ENCODE data around the gene RPS6KA5.

DNA sequence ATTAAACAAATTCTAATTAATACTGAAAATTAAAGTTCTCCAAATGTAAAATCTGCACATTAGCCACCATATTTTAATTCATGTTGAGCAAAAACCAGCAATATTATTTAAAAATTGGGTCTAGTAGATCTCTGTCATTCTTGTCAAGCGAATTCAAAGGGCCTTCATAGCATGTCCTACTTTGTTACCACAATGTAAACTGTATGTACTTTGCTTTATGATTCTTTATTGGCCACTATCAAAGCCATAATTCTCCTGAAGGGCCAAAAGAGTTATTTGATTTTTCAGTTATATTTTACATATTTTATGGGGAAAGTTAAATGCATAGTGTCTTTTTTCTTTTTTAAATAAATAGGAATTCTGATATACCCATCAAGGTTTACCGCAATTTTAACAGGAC, 117.9 kb downstream of the RPS6KA5 start:
- TF ChIP-seq, protein P1, sequence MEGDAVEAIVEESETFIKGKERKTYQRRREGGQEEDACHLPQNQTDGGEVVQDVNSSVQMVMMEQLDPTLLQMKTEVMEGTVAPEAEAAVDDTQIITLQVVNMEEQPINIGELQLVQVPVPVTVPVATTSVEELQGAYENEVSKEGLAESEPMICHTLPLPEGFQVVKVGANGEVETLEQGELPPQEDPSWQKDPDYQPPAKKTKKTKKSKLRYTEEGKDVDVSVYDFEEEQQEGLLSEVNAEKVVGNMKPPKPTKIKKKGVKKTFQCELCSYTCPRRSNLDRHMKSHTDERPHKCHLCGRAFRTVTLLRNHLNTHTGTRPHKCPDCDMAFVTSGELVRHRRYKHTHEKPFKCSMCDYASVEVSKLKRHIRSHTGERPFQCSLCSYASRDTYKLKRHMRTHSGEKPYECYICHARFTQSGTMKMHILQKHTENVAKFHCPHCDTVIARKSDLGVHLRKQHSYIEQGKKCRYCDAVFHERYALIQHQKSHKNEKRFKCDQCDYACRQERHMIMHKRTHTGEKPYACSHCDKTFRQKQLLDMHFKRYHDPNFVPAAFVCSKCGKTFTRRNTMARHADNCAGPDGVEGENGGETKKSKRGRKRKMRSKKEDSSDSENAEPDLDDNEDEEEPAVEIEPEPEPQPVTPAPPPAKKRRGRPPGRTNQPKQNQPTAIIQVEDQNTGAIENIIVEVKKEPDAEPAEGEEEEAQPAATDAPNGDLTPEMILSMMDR (IDR thresholded peaks at IDR 0.05; ENCODE audit: borderline replicate concordance, extremely low read depth, low read length, poor library complexity, severe bottlenecking): no peak
- no peak for TF ChIP-seq EZH2 (IDR thresholded peaks at IDR 0.05; ENCODE audit: borderline replicate concordance, low read depth, low read length, severe bottlenecking)
